Sigmoid colon (tissue), 4 donors: ENCODE results near the gene PRRC2C.

Experiments
- EP300 ChIP-seq, 4 donors: sonication (generic); formaldehyde crosslinking; IDR thresholded peaks; one replicate each; pipeline ENCODE4 v1.6.1; 2017; ENCODE audit warnings: antibody characterized with exemption in 4 of 4
- TF ChIP-seq, protein P1 (sequence below), 4 experiments: fragments of 450-650 bp in 3 of 4; fragments of 200-600 bp in 1 of 4; IDR thresholded peaks; one replicate each; pipeline ENCODE4 v1.5.1; 2016 to 2019; ENCODE audit warnings: antibody characterized with exemption in 4 of 4, mild to moderate bottlenecking in 3 of 4, moderate library complexity in 2 of 4

GRCh38 chr1:171600862-171601261 lies 115.5 kb downstream of the PRRC2C start:
- TF ChIP-seq, protein P1, sequence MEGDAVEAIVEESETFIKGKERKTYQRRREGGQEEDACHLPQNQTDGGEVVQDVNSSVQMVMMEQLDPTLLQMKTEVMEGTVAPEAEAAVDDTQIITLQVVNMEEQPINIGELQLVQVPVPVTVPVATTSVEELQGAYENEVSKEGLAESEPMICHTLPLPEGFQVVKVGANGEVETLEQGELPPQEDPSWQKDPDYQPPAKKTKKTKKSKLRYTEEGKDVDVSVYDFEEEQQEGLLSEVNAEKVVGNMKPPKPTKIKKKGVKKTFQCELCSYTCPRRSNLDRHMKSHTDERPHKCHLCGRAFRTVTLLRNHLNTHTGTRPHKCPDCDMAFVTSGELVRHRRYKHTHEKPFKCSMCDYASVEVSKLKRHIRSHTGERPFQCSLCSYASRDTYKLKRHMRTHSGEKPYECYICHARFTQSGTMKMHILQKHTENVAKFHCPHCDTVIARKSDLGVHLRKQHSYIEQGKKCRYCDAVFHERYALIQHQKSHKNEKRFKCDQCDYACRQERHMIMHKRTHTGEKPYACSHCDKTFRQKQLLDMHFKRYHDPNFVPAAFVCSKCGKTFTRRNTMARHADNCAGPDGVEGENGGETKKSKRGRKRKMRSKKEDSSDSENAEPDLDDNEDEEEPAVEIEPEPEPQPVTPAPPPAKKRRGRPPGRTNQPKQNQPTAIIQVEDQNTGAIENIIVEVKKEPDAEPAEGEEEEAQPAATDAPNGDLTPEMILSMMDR (IDR thresholded peaks at IDR 0.05) = no peak
- TF ChIP-seq EP300 (IDR thresholded peaks at IDR 0.05) = no peak
